Neuron (in vitro differentiated cells): ENCODE measurements around the gene PNCK.

Source experiments
- H2AFZ ChIP-seq: one replicate; pipeline ENCODE4 v1.6.1; 2013; ENCODE audit warnings: low read depth, mild to moderate bottlenecking, inconsistent platforms, low read length, moderate library complexity
- H3K27me3 ChIP-seq: one replicate; pipeline ENCODE4 v1.6.1; 2013; ENCODE audit warnings: low read length; ENCODE audit not compliant: insufficient read depth
- H3K36me3 ChIP-seq: one replicate; pipeline ENCODE4 v1.6.1; 2013; ENCODE audit warnings: low read length; ENCODE audit not compliant: insufficient read depth
- H3K4me1 ChIP-seq: one replicate; pipeline ENCODE4 v1.6.1; 2013; ENCODE audit warnings: low read length; ENCODE audit not compliant: insufficient read depth
- H3K4me3 ChIP-seq: 2 replicates; pipeline ENCODE4 v1.5.1; 2013; ENCODE audit warnings: mild to moderate bottlenecking, low read length, moderate library complexity
- H3K9me3 ChIP-seq: one replicate; pipeline ENCODE4 v1.6.1; 2013; ENCODE audit warnings: low read length

The PNCK gene

GRCh38 chrX:153626863-153627674 lies 46.5 kb downstream of the PNCK start:
- Histone ChIP-seq H3K4me1 (no peaks in the 10 kb centered on the region), H3K9me3 (peaks cover 8% of the 10 kb centered on the region), H3K36me3 (no peaks in the 10 kb centered on the region), H3K4me3 (no peak overlapping the region), H3K27me3 (peaks cover 31% of the 10 kb centered on the region), H2AFZ (no peak overlapping the region)

GRCh38 chrX:153626025-153626633 lies 47.5 kb downstream of the PNCK start:
- no peaks in the 10 kb centered on the region for H3K36me3 ChIP-seq
- H3K27me3 ChIP-seq: peaks cover 31% of the 10 kb centered on the region
- peaks cover 1% of the 10 kb centered on the region for H3K9me3 ChIP-seq
- no peak overlapping the region for H3K4me3 ChIP-seq
- H2AFZ ChIP-seq: no peak overlapping the region
- no peaks in the 10 kb centered on the region for H3K4me1 ChIP-seq

- Histone ChIP-seq H3K27me3 (peaks cover 28% of the 10 kb centered on the region), H3K9me3 (no peaks in the 10 kb centered on the region), H3K4me1 (no peaks in the 10 kb centered on the region), H3K36me3 (no peaks in the 10 kb centered on the region), H2AFZ (no peak overlapping the region), H3K4me3 (no peak overlapping the region)
Observed at GRCh38 chrX:153625271-153626024, 48.2 kb downstream of the PNCK start.

- peaks cover 25% of the 10 kb centered on the region for H3K27me3 ChIP-seq
- H2AFZ ChIP-seq: no peak overlapping the region
- no peak overlapping the region for H3K4me3 ChIP-seq
- no peaks in the 10 kb centered on the region for H3K9me3 ChIP-seq
- H3K4me1 ChIP-seq: no peaks in the 10 kb centered on the region
- no peaks in the 10 kb centered on the region for H3K36me3 ChIP-seq
Observed at GRCh38 chrX:153624196-153625091, 49.2 kb downstream of the PNCK start.

- no peaks in the 10 kb centered on the region for H3K9me3 ChIP-seq
- no peaks in the 10 kb centered on the region for H3K36me3 ChIP-seq
- H3K4me3 ChIP-seq: no peak overlapping the region
- H2AFZ ChIP-seq: no peak overlapping the region
- no peaks in the 10 kb centered on the region for H3K4me1 ChIP-seq
- peaks cover 26% of the 10 kb centered on the region for H3K27me3 ChIP-seq
Observed at GRCh38 chrX:153623310-153624029, 50.1 kb downstream of the PNCK start.

GRCh38 chrX:153622661-153623309 lies 50.8 kb downstream of the PNCK start:
- H3K9me3 ChIP-seq: no peaks in the 10 kb centered on the region
- H2AFZ ChIP-seq: no peak overlapping the region
- H3K36me3 ChIP-seq: no peaks in the 10 kb centered on the region
- no peaks in the 10 kb centered on the region for H3K4me1 ChIP-seq
- no peak overlapping the region for H3K4me3 ChIP-seq
- H3K27me3 ChIP-seq: peaks cover 32% of the 10 kb centered on the region

GRCh38 chrX:153621949-153622598 lies 51.5 kb downstream of the PNCK start:
- Histone ChIP-seq H3K27me3 (peaks cover 34% of the 10 kb centered on the region), H3K4me1 (no peaks in the 10 kb centered on the region), H3K4me3 (no peak overlapping the region), H3K36me3 (no peaks in the 10 kb centered on the region), H3K9me3 (peaks cover under 1% of the 10 kb centered on the region), H2AFZ (no peak overlapping the region)

GRCh38 chrX:153620576-153620975 lies 53.0 kb downstream of the PNCK start:
- H3K36me3 ChIP-seq: no peaks in the 10 kb centered on the region
- no peak overlapping the region for H2AFZ ChIP-seq
- peaks cover 2% of the 10 kb centered on the region for H3K9me3 ChIP-seq
- H3K4me3 ChIP-seq: no peak overlapping the region
- peaks cover 35% of the 10 kb centered on the region for H3K27me3 ChIP-seq
- H3K4me1 ChIP-seq: no peaks in the 10 kb centered on the region
